ENCODE measurements around the gene MCM9.
A peak's percentile ranks its signal among the peaks of the same experiment; 100 is the strongest.

The MCM9 gene

GRCh38 chr6:118971682-118972081 lies 36.7 kb upstream of the MCM9 start:
- TF ChIP-seq, protein P1, sequence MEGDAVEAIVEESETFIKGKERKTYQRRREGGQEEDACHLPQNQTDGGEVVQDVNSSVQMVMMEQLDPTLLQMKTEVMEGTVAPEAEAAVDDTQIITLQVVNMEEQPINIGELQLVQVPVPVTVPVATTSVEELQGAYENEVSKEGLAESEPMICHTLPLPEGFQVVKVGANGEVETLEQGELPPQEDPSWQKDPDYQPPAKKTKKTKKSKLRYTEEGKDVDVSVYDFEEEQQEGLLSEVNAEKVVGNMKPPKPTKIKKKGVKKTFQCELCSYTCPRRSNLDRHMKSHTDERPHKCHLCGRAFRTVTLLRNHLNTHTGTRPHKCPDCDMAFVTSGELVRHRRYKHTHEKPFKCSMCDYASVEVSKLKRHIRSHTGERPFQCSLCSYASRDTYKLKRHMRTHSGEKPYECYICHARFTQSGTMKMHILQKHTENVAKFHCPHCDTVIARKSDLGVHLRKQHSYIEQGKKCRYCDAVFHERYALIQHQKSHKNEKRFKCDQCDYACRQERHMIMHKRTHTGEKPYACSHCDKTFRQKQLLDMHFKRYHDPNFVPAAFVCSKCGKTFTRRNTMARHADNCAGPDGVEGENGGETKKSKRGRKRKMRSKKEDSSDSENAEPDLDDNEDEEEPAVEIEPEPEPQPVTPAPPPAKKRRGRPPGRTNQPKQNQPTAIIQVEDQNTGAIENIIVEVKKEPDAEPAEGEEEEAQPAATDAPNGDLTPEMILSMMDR (IDR thresholded peaks at IDR 0.05; ENCODE audit: control extremely low read depth, extremely low read depth, low read depth, missing control alignments), result no peak
- DNase-seq (ENCODE audit: extremely low spot score), result no peak
- CTCF ChIA-PET, result interaction anchor here (1.4 to 1.7 kb wide), 2 partner anchors 9 to 11 kb away, joined by 3 to 6 read pairs; no protein-coding TSS in a partner anchor
- POLR2A ChIA-PET, result no interaction called here

- CTCF ChIA-PET, result interaction anchor here (1.7 kb wide), 1 partner anchor 8 kb away, joined by 6 read pairs; no protein-coding TSS in a partner anchor
These were observed 35.9 kb upstream of the MCM9 start for GRCh38 chr6:118970866-118971265.

DNA sequence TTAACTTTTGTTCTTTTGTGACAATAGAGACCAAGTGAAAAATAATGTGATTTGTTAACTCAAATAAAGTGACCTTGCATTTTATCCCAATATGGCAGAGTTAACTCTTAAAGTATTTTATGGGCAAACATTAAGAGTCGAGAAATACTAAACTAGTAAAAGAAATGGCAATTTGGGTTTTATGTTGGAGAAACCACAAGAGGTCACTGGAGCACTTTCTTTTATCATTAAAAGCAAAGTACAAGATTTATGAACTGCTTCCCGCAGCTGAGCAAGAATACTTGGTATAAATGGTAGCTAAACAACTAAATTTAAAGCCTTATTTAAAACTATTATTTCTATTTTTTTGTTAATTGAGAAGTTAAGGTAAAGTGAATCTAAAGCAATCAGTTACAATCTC lies 33.5 kb upstream of the MCM9 start:
- no peak for DNase-seq (ENCODE audit: extremely low spot score)
- CTCF ChIA-PET, result interaction anchor here (1.0 to 2.9 kb wide), 4 partner anchors 14 to 403 kb away, joined by 3 to 12 read pairs (median 3); no protein-coding TSS in a partner anchor
- TF ChIP-seq, protein P1 (IDR thresholded peaks at IDR 0.05; ENCODE audit: control extremely low read depth, extremely low read depth, low read depth, missing control alignments), result peak; percentile 16
- POLR2A ChIA-PET, result no interaction called here

More at GRCh38 chr6:118970866-118971265, 35.9 kb upstream of the MCM9 start:
- POLR2A ChIA-PET, result no interaction called here
- DNase-seq (ENCODE audit: extremely low spot score), result no peak
- TF ChIP-seq, protein P1 (IDR thresholded peaks at IDR 0.05; ENCODE audit: control extremely low read depth, extremely low read depth, low read depth, missing control alignments), result no peak

DNA sequence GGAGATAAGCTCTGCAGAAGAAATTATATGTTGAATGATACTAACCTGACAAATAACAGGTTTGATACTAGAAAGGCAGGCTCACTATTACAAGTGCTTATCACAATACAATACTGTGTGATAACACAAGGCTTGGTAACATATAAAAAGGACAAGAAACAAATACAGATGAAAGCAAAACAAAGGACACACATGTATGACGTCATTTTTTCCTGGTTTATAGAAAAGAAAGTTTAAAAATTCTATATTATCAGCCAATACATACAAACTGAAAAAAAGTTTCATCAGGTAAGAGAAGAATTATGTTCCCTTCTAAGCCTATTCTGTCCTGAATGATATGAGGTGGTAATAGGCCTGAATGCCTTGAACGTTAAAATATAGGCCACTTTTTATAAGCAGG lies 32.3 kb upstream of the MCM9 start:
- TF ChIP-seq, protein P1 (IDR thresholded peaks at IDR 0.05; ENCODE audit: control extremely low read depth, extremely low read depth, low read depth, missing control alignments), result no peak
- no peak for DNase-seq (ENCODE audit: extremely low spot score)
- POLR2A ChIA-PET, result no interaction called here
- CTCF ChIA-PET, result interaction anchor here (1.4 to 2.9 kb wide), 3 partner anchors 12 to 144 kb away, joined by 3 to 12 read pairs (median 4); no protein-coding TSS in a partner anchor

GRCh38 chr6:118965843-118966370 lies 30.9 kb upstream of the MCM9 start:
- DNase-seq (ENCODE audit: extremely low spot score), result no peak
- POLR2A ChIA-PET, result no interaction called here
- TF ChIP-seq, protein P1 (IDR thresholded peaks at IDR 0.05; ENCODE audit: control extremely low read depth, extremely low read depth, low read depth, missing control alignments), result no peak
- CTCF ChIA-PET, result interaction anchor here (1.4 kb wide), 1 partner anchor 76 kb away, joined by 4 read pairs; no protein-coding TSS in a partner anchor

DNA sequence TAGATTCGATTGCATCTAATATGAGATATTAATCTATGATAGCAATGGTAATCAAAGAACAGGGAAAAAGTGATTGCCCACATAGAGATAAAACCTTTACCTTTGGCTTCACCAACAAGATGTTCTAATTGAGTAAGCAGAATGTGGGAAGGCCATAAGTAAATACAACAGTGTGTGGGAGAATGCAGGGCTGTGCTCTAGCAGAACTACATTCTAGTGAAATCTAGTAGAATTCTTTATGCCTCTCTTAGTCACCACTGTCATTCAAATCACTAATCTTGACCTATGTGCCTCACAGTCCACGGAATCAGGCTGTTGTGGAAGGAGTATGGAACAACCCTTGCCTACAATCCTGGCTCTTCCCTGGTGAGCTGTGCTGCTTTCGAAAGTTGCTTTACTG lies 30.4 kb upstream of the MCM9 start:
- DNase-seq (ENCODE audit: extremely low spot score), result no peak
- ChIA-PET CTCF (no interaction called here), POLR2A (no interaction called here)
- TF ChIP-seq, protein P1 (IDR thresholded peaks at IDR 0.05; ENCODE audit: control extremely low read depth, extremely low read depth, low read depth, missing control alignments), result no peak
